Measurements from ENCODE around the gene PAGE2. TPM values are rescaled to one million over a fixed set of nuclear protein-coding genes. Genes with fewer than 3 reads are reported as not detected.
"Not testable (repeated sequence)": the region's sequence is repeated elsewhere in the genome, so short reads cannot be mapped to it uniquely, and the experiment has no call there.

PAGE2 gene, protein sequence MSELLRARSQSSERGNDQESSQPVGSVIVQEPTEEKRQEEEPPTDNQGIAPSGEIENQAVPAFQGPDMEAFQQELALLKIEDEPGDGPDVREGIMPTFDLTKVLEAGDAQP
- not detected for total RNA-seq
- not detected for total RNA-seq (2013)

GRCh38 chrX:55088795-55089489 lies at the start of gene PAGE2:
TSS of gene PAGE2 (plus strand) at chrX:55089018. CDS start at chrX:55090021, 1,003 bp downstream.
- Histone ChIP-seq H3K27ac (ENCODE audit: low read length) (no peak within 1 kb of the TSS), H3K9me3 (ENCODE audit: control insufficient read depth, insufficient read depth, low read length) (no peaks in the 10 kb centered on the region), H3K4me1 (ENCODE audit: control insufficient read depth, insufficient read depth, low read length) (no peaks in the 10 kb centered on the region), H3K4me3 (ENCODE audit: low read length) (no peak within 1 kb of the TSS), H3K36me3 (ENCODE audit: control insufficient read depth, insufficient read depth, low read length) (no peaks in the 10 kb centered on the region), H3K27me3 (ENCODE audit: control insufficient read depth, insufficient read depth, low read length) (no peaks in the 10 kb centered on the region)
- 94% methylated on average over 30 of the region's 30 CpGs for WGBS (ENCODE audit: insufficient coverage)
- TF ChIP-seq, protein P1, sequence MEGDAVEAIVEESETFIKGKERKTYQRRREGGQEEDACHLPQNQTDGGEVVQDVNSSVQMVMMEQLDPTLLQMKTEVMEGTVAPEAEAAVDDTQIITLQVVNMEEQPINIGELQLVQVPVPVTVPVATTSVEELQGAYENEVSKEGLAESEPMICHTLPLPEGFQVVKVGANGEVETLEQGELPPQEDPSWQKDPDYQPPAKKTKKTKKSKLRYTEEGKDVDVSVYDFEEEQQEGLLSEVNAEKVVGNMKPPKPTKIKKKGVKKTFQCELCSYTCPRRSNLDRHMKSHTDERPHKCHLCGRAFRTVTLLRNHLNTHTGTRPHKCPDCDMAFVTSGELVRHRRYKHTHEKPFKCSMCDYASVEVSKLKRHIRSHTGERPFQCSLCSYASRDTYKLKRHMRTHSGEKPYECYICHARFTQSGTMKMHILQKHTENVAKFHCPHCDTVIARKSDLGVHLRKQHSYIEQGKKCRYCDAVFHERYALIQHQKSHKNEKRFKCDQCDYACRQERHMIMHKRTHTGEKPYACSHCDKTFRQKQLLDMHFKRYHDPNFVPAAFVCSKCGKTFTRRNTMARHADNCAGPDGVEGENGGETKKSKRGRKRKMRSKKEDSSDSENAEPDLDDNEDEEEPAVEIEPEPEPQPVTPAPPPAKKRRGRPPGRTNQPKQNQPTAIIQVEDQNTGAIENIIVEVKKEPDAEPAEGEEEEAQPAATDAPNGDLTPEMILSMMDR (IDR thresholded peaks at IDR 0.05), result no peak
- Mint-ChIP-seq H3K4me1 (no peaks in the 10 kb centered on the region), H3K27ac (no peak within 1 kb of the TSS), H3K27me3 (ENCODE audit: low read depth in 2 of 2) (peaks cover 2 to 46% of the 10 kb centered on the region in 2 donors), H3K9me3 (no peaks in the 10 kb centered on the region), H3K4me3 (no peak within 1 kb of the TSS), H3K36me3 (no peaks in the 10 kb centered on the region)
- no peak for DNase-seq
- no peak for ATAC-seq
- intact Hi-C loops (cut with micrococcal nuclease), result no loop called here

DNA sequence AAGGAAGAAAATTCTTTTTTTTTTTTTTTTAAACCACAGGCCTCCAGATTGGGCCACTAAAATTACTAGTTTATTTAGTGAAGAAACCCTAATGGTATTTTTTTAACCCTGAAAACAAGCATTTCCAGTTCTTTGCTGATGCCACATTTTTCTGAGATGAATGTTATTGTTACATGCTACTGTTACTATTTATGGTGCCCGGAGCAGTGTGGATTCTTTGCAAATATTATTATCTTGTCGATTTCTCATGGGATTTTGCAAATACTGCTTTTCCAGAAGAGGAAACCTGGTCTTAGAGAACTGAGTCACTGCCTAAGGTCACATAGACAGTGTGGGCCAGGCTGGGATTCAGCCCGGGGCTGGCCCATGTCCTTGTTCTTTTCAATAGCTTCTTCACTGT lies 49.3 kb upstream of the PAGE2 start:
- H3K27me3 Mint-ChIP-seq (ENCODE audit: low read depth in 2 of 2), result no peaks in the 10 kb centered on the region
- Histone ChIP-seq H3K36me3 (ENCODE audit: control insufficient read depth, insufficient read depth, low read length) (no peaks in the 10 kb centered on the region), H3K9me3 (ENCODE audit: control insufficient read depth, insufficient read depth, low read length) (no peaks in the 10 kb centered on the region), H3K27ac (ENCODE audit: low read length) (no peak overlapping the region), H3K4me3 (ENCODE audit: low read length) (no peak overlapping the region), H3K4me1 (ENCODE audit: control insufficient read depth, insufficient read depth, low read length) (no peaks in the 10 kb centered on the region), H3K27me3 (ENCODE audit: control insufficient read depth, insufficient read depth, low read length) (no peaks in the 10 kb centered on the region)
- no peaks in the 10 kb centered on the region for H3K36me3 Mint-ChIP-seq
- H3K4me1 Mint-ChIP-seq, result no peaks in the 10 kb centered on the region
- DNase-seq (no peak), ATAC-seq (no peak)
- no peak overlapping the region for H3K4me3 Mint-ChIP-seq
- intact Hi-C loops (cut with micrococcal nuclease), result no loop called here
- WGBS (ENCODE audit: insufficient coverage), result 85% methylated on average over 2 of the region's 3 CpGs
- H3K27ac Mint-ChIP-seq, result no peak overlapping the region
- no peaks in the 10 kb centered on the region for H3K9me3 Mint-ChIP-seq
- TF ChIP-seq, protein P1 (IDR thresholded peaks at IDR 0.05), result no peak

GRCh38 chrX:55041514-55041913 lies 47.3 kb upstream of the PAGE2 start:
- ATAC-seq, result no peak
- no peaks in the 10 kb centered on the region for H3K9me3 ChIP-seq (ENCODE audit: control insufficient read depth, insufficient read depth, low read length)
- TF ChIP-seq, protein P1 (IDR thresholded peaks at IDR 0.05), result no peak
- H3K4me1 ChIP-seq (ENCODE audit: control insufficient read depth, insufficient read depth, low read length), result no peaks in the 10 kb centered on the region
- no peak overlapping the region for H3K27ac ChIP-seq (ENCODE audit: low read length)
- no peaks in the 10 kb centered on the region for H3K27me3 ChIP-seq (ENCODE audit: control insufficient read depth, insufficient read depth, low read length)
- intact Hi-C loops (cut with micrococcal nuclease), result no loop called here
- no peaks in the 10 kb centered on the region for H3K27me3 Mint-ChIP-seq (ENCODE audit: low read depth in 2 of 2)
- no peak overlapping the region for H3K4me3 ChIP-seq (ENCODE audit: low read length)
- H3K9me3 Mint-ChIP-seq, result no peaks in the 10 kb centered on the region
- no peak overlapping the region for H3K27ac Mint-ChIP-seq
- 97% methylated on average over 5 of the region's 6 CpGs for WGBS (ENCODE audit: insufficient coverage)
- H3K36me3 ChIP-seq (ENCODE audit: control insufficient read depth, insufficient read depth, low read length), result no peaks in the 10 kb centered on the region
- no peak for DNase-seq
- H3K36me3 Mint-ChIP-seq, result no peaks in the 10 kb centered on the region
- no peak overlapping the region for H3K4me3 Mint-ChIP-seq
- H3K4me1 Mint-ChIP-seq, result no peaks in the 10 kb centered on the region

- H3K4me1 ChIP-seq (ENCODE audit: control insufficient read depth, insufficient read depth, low read length); H3K27me3 Mint-ChIP-seq (ENCODE audit: low read depth in 2 of 2); H3K36me3 ChIP-seq (ENCODE audit: control insufficient read depth, insufficient read depth, low read length); H3K27ac Mint-ChIP-seq; H3K4me3 ChIP-seq (ENCODE audit: low read length); H3K27me3 ChIP-seq (ENCODE audit: control insufficient read depth, insufficient read depth, low read length); H3K27ac ChIP-seq (ENCODE audit: low read length); intact Hi-C loops (cut with micrococcal nuclease); H3K9me3 ChIP-seq (ENCODE audit: control insufficient read depth, insufficient read depth, low read length); DNase-seq; H3K4me1 Mint-ChIP-seq; H3K9me3 Mint-ChIP-seq; H3K36me3 Mint-ChIP-seq; H3K4me3 Mint-ChIP-seq; ATAC-seq: not testable (repeated sequence)
- WGBS (ENCODE audit: insufficient coverage), result 100% methylated on average over 2 of the region's 2 CpGs
Measured at GRCh38 chrX:55050599-55050998, 38.2 kb upstream of the PAGE2 start.
